Activated naive CD4-positive, alpha-beta T cell treated with anti-CD3 and anti-CD28 coated beads for 36 hours (primary cell): ENCODE results near the gene HSPA12B. TPM values are rescaled to one million over a fixed set of nuclear protein-coding genes. Genes with fewer than 3 reads are reported as not detected.

Source experiments
- CTCF ChIA-PET: fragments of 350-600 bp; sonication (Branson Sonifier 250); formaldehyde crosslinking; loops from one replicate; lab custom pipeline; 2021; ENCODE audit warnings: antibody characterized with exemption; lab: Charles Lee
- DNase-seq: peaks from one replicate; pipeline ENCODE4 v3.0.0-alpha.2; 2020
- H3K27ac Mint-ChIP-seq: one replicate; pipeline ENCODE4 v1.8.0; 2021; ENCODE audit warnings: mild to moderate bottlenecking, mixed read lengths
- H3K27me3 Mint-ChIP-seq: one replicate; pipeline ENCODE4 v1.8.0; 2021; ENCODE audit warnings: low read depth, mixed read lengths
- H3K36me3 Mint-ChIP-seq: one replicate; pipeline ENCODE4 v1.8.0; 2021; ENCODE audit warnings: low read depth, mixed read lengths
- H3K4me1 Mint-ChIP-seq: one replicate; pipeline ENCODE4 v1.8.0; 2021; ENCODE audit warnings: low read depth, mixed read lengths
- H3K4me3 Mint-ChIP-seq: one replicate; pipeline ENCODE4 v1.8.0; 2021; ENCODE audit warnings: mild to moderate bottlenecking, moderate library complexity, mixed read lengths
- H3K9me3 Mint-ChIP-seq: one replicate; pipeline ENCODE4 v1.8.0; 2021; ENCODE audit warnings: mixed read lengths
- intact Hi-C: fragments of 100-400 bp; cut with micrococcal nuclease; formaldehyde crosslinking; loops from one replicate; pipeline ENCODE4 v1.15.1; 2023
- total RNA-seq, 2 experiments: library from RNA; stranded (reverse); gene quantifications; one replicate each; pipeline ENCODE4 v1.2.3, GENCODE V29; 2021

The HSPA12B gene
- total RNA-seq, 2 experiments from 2014 or later: not detected

- intact Hi-C loops: loop anchor here (1.0 to 5.0 kb wide), 8 partner anchors 15 to 359 kb away; partner anchors contain the start of genes AP5S1, CDC25B, CENPB and DNAAF9
- CTCF ChIA-PET: interaction anchor here (0.6 to 1.7 kb wide), 5 partner anchors 12 to 62 kb away, joined by 3 to 6 read pairs (median 3); no protein-coding TSS in a partner anchor
- no peak overlapping the region for H3K27ac Mint-ChIP-seq
These were observed 34.1 kb downstream of the HSPA12B start for GRCh38 chr20:3766422-3767109.

GRCh38 chr20:3767110-3767426 is 34.6 kb downstream of the HSPA12B start:
- no peak overlapping the region for H3K27ac Mint-ChIP-seq
- H3K4me3 Mint-ChIP-seq: peak overlapping the region; percentile 82
- no peaks in the 10 kb centered on the region for H3K27me3 Mint-ChIP-seq
- peaks cover 33% of the 10 kb centered on the region for H3K4me1 Mint-ChIP-seq
- H3K36me3 Mint-ChIP-seq: no peaks in the 10 kb centered on the region
- CTCF ChIA-PET: interaction anchor here (0.7 to 3.5 kb wide), 8 partner anchors 11 to 169 kb away, joined by 3 to 23 read pairs (median 5); partner anchors contain the start of gene CENPB
- peak; percentile 43 for DNase-seq
- no peaks in the 10 kb centered on the region for H3K9me3 Mint-ChIP-seq
- intact Hi-C loops: loop anchor here (1.0 to 5.0 kb wide), 8 partner anchors 14 to 360 kb away; partner anchors contain the start of genes AP5S1, CDC25B, CENPB and DNAAF9

More at GRCh38 chr20:3766422-3767109, 34.1 kb downstream of the HSPA12B start:
- no peak for DNase-seq
- Mint-ChIP-seq H3K36me3 (peaks cover 2% of the 10 kb centered on the region), H3K27me3 (no peaks in the 10 kb centered on the region), H3K9me3 (no peaks in the 10 kb centered on the region), H3K4me1 (peaks cover 33% of the 10 kb centered on the region), H3K4me3 (peak overlapping the region; percentile 82)

DNA sequence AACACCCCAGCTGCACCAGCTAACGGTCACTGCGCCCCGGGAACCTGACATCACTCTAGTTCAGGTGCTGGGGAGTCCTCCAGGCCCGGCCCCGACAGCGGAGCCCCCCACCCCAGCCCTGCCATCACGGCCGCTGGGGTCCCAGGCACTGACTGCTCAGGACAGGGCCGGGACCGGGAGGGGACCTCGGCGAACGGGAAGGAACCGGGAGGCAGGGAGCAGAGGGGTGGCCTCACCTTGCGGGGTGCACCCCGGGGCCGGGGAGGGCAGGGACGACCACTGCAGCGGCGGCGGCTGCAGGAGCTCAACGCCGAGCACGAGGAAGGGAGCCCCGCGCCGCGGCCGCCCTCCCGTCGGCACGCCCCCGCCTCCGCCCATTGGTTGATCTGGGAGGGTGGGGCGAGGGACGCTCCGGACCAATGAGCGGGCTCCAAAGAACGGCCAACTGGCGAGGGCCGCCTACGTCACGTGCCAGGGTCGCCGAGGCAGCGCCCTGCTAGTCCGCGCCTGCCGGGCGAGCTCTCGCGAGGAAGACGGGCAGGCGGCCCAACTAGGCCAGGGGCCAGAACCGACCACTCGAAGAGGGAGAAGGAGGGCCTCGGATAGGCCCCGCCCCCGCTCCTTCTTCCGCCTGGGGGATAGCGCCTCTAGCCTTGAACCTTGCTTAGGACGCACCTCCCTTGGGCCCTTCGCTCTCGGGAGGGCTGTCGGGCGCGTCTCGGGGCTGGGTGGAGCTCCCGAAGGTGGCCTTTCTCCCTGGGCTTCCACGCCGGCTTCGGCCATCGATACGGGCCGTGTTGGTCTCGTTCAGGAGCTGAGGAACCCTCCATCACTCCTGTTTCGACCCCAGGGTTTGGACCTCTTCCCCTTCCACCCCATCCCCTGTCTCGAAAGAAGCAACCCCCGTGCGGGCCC is 35.2 kb downstream of the HSPA12B start, which contains the start of gene ADISSP:
TSS of gene ADISSP (minus strand) at position 327 of the 915 bp plus-strand sequence. CDS start 7,653 bp downstream, outside the sequence.
- H3K36me3 Mint-ChIP-seq: no peaks in the 10 kb centered on the region

GRCh38 chr20:3768342-3769130 is 36.1 kb downstream of the HSPA12B start:
- peak overlapping the region; percentile 82 for H3K4me3 Mint-ChIP-seq
- no peaks in the 10 kb centered on the region for H3K36me3 Mint-ChIP-seq
- H3K4me1 Mint-ChIP-seq: peaks cover 33% of the 10 kb centered on the region
- peak overlapping the region; percentile 82 for H3K27ac Mint-ChIP-seq
- no peaks in the 10 kb centered on the region for H3K9me3 Mint-ChIP-seq
- DNase-seq: peak; percentile 73
- no peaks in the 10 kb centered on the region for H3K27me3 Mint-ChIP-seq
- CTCF ChIA-PET: interaction anchor here (0.5 to 3.5 kb wide), 19 partner anchors 9 to 121 kb away, joined by 3 to 23 read pairs (median 5); partner anchors contain the start of gene SPEF1
- intact Hi-C loops: loop anchor here (1.0 to 5.0 kb wide), 7 partner anchors 10 to 361 kb away; partner anchors contain the start of genes DNAAF9, MAVS and PANK2

More for the DNA sequence above, 35.2 kb downstream of the HSPA12B start, which contains the start of gene ADISSP:
- CTCF ChIA-PET: interaction anchor here (0.6 to 3.5 kb wide), 18 partner anchors 10 to 559 kb away, joined by 3 to 23 read pairs (median 5); partner anchors contain the start of genes CENPB, ITPA and SPEF1
- Mint-ChIP-seq H3K27me3 (no peaks in the 10 kb centered on the region), H3K4me1 (peaks cover 33% of the 10 kb centered on the region), H3K27ac (peak within 1 kb of the TSS; percentile 82), H3K4me3 (peak within 1 kb of the TSS; percentile 82), H3K9me3 (no peaks in the 10 kb centered on the region)
- intact Hi-C loops: loop anchor here (1.0 to 5.0 kb wide), 13 partner anchors 11 to 360 kb away; partner anchors contain the start of genes AP5S1, CDC25B, CENPB and DNAAF9
- DNase-seq: peak; percentile 98

DNA sequence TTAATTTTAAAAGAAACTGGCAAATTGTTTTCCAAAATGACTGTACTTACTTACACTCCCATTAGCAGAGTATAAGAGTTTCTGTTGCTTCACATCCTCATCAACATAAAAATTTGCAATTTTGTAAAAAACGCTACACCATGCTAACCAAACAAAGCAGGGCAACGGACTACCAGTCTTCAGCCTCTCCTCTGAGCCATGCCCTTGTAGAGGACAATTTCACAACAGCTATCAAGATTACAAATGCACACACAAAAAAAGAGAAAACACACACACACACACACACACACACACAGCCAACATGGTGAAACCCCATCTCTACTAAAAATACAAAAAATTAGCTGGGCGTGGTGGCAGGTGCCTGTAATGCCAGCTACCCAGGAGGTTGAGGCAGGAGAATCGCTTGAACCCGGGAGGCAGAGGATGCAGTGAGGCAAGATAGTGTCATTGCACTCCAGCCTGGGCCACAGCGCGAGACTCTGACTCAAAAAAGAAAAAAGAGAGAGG is 39.1 kb downstream of the HSPA12B start:
- intact Hi-C loops: no loop called here
- H3K27ac Mint-ChIP-seq: no peak overlapping the region
- peaks cover 17% of the 10 kb centered on the region for H3K4me1 Mint-ChIP-seq
- no peaks in the 10 kb centered on the region for H3K27me3 Mint-ChIP-seq
- no peaks in the 10 kb centered on the region for H3K36me3 Mint-ChIP-seq
- CTCF ChIA-PET: interaction anchor here (0.7 to 0.9 kb wide), 2 partner anchors 14 to 314 kb away, joined by 3 read pairs; partner anchors contain the start of gene CENPB
- DNase-seq: no peak
- no peaks in the 10 kb centered on the region for H3K9me3 Mint-ChIP-seq
- H3K4me3 Mint-ChIP-seq: no peak overlapping the region

GRCh38 chr20:3775457-3776108 is 43.1 kb downstream of the HSPA12B start:
- no peaks in the 10 kb centered on the region for H3K36me3 Mint-ChIP-seq
- CTCF ChIA-PET: interaction anchor here (1.1 kb wide), 1 partner anchor 43 kb away, joined by 3 read pairs; no protein-coding TSS in a partner anchor
- no peaks in the 10 kb centered on the region for H3K9me3 Mint-ChIP-seq
- no peak overlapping the region for H3K4me3 Mint-ChIP-seq
- no peak overlapping the region for H3K27ac Mint-ChIP-seq
- no peak for DNase-seq
- intact Hi-C loops: no loop called here
- peaks cover 15% of the 10 kb centered on the region for H3K27me3 Mint-ChIP-seq
- peaks cover 17% of the 10 kb centered on the region for H3K4me1 Mint-ChIP-seq

DNA sequence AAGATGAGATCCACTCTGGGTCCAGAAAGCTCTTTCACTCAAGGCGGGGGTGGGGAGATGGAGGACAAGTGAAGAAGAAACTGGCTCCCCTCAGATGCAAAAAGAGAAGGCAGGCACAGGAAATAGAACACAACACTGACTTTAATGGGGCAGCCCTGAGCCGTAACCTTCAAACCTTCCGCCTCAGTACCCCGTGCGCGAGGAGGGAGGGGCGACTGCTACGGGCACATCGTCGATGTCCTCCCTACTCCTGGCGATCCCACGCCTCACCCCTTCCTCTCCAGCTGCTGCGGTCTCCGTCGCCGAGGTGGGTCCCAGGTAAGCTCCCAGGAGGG is 44.9 kb downstream of the HSPA12B start:
- H3K4me1 Mint-ChIP-seq: peaks cover 31% of the 10 kb centered on the region
- intact Hi-C loops: no loop called here
- no peaks in the 10 kb centered on the region for H3K36me3 Mint-ChIP-seq
- CTCF ChIA-PET: interaction anchor here (0.6 to 3.1 kb wide), 3 partner anchors 9 to 26 kb away, joined by 3 to 8 read pairs (median 5); no protein-coding TSS in a partner anchor
- H3K27ac Mint-ChIP-seq: no peak overlapping the region
- no peaks in the 10 kb centered on the region for H3K9me3 Mint-ChIP-seq
- peak overlapping the region; percentile 66 for H3K4me3 Mint-ChIP-seq
- no peak for DNase-seq
- peaks cover 16% of the 10 kb centered on the region for H3K27me3 Mint-ChIP-seq

GRCh38 chr20:3777716-3778629 is 45.5 kb downstream of the HSPA12B start:
- peaks cover 31% of the 10 kb centered on the region for H3K4me1 Mint-ChIP-seq
- H3K27me3 Mint-ChIP-seq: peaks cover 16% of the 10 kb centered on the region
- H3K36me3 Mint-ChIP-seq: no peaks in the 10 kb centered on the region
- peak; percentile 38 for DNase-seq
- peak overlapping the region; percentile 66 for H3K4me3 Mint-ChIP-seq
- intact Hi-C loops: loop anchor here (1.0 kb wide), 1 partner anchor 10 kb away; no protein-coding TSS in a partner anchor
- no peaks in the 10 kb centered on the region for H3K9me3 Mint-ChIP-seq
- CTCF ChIA-PET: interaction anchor here (0.6 to 3.1 kb wide), 10 partner anchors 9 to 106 kb away, joined by 3 to 8 read pairs (median 4); partner anchors contain the start of genes ADISSP and AP5S1
- no peak overlapping the region for H3K27ac Mint-ChIP-seq

DNA sequence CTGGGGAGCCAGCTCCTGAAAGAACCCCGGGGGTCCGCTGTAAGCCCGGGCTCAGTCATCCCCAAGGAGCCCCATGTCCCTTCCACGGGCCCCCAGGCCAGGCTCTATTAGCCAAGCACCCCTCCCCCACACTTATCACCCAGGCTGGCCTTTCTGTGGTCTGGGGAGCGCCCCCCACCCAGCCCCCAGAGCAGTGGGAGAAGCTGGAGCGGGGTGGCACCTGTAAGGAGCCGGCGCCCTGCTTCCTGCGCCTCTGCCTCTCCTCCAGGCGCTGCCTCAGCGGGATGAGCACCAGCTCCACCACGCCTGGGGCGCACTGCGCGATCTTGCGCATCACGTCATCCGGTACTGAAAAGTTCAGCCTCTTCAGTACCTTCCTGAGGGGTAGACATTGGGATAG is 46.5 kb downstream of the HSPA12B start:
- Mint-ChIP-seq H3K4me1 (peaks cover 38% of the 10 kb centered on the region), H3K4me3 (no peak overlapping the region), H3K9me3 (no peaks in the 10 kb centered on the region), H3K27ac (no peak overlapping the region), H3K36me3 (peaks cover 3% of the 10 kb centered on the region), H3K27me3 (peaks cover 16% of the 10 kb centered on the region)
- DNase-seq: no peak
- CTCF ChIA-PET: interaction anchor here (0.7 to 3.1 kb wide), 9 partner anchors 11 to 329 kb away, joined by 3 to 8 read pairs (median 4); partner anchors contain the start of genes ADISSP and AP5S1
- intact Hi-C loops: loop anchor here (1.0 kb wide), 1 partner anchor 11 kb away; no protein-coding TSS in a partner anchor
